Raji (cell line): Measurements from ENCODE around the gene ZNF793.

Experiments
- POLR2A ChIP-seq: IDR thresholded peaks from 2 replicates; pipeline ENCODE4 v1.6.1; 2011; ENCODE audit warnings: low read depth, low read length, control low read depth; ENCODE audit not compliant: insufficient read depth

ZNF793 gene

GRCh38 chr19:37519890-37520289, 13.2 kb downstream of the ZNF793 start:
- TF ChIP-seq POLR2A, result no peak

- TF ChIP-seq POLR2A, result no peak
Measured at GRCh38 chr19:37537391-37537947, 30.7 kb downstream of the ZNF793 start.

GRCh38 chr19:37551129-37551993, 44.6 kb downstream of the ZNF793 start:
- no peak for TF ChIP-seq POLR2A

GRCh38 chr19:37563518-37563917, 56.8 kb downstream of the ZNF793 start:
- no peak for TF ChIP-seq POLR2A

- no peak for TF ChIP-seq POLR2A
Measured at GRCh38 chr19:37564624-37565369, 58.1 kb downstream of the ZNF793 start.

GRCh38 chr19:37565370-37565669, 58.6 kb downstream of the ZNF793 start:
- TF ChIP-seq POLR2A, result no peak

- no peak for TF ChIP-seq POLR2A
Measured at GRCh38 chr19:37572203-37572602, 65.5 kb downstream of the ZNF793 start.

- no peak for TF ChIP-seq POLR2A
Measured at GRCh38 chr19:37583340-37583739, 76.6 kb downstream of the ZNF793 start.
